RKO (cell line): ENCODE data around the gene UVRAG.

ENCODE experiments used
- DNase-seq: peaks from one replicate; pipeline ENCODE4 v3.0.0-alpha.2; 2016; ENCODE audit warnings: low spot score

The UVRAG gene

DNA sequence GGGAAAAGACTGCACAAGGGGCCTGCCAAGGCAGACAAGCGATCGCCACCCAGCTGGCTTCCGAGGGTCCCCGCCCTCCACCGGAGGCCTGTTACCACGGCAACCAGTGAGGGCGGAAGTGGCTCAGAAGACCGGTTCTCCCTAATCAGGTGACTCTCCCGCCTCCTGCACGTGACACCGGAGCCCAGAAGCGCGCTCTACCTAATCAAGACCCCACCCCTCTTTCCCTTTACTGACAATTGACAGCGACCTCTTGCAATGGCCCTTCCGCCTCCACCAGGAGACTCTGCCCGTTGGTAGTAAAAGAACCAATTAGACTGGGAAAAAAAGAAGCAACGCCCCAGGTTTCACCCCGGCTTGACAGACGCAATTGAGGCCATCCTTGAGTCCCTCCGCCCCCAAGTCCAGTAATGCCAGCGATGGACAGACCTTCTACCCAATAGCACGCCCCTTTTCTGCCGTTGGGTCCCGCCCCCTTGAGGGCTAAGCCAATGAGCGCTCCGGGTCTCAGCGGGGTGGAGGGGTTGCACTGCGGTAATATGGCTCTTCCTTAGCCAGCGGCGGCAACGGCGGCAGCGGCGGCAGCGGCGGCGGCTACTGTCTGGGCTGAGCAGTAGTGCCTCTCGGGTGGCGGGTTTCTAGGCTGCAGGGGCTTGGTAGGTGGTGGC is at the start of gene UVRAG:
UVRAG (plus strand) TSS at position 534 of the 668 bp plus-strand sequence. CDS start 198 bp downstream, outside the sequence.
- DNase-seq, result peak; percentile 98

DNA sequence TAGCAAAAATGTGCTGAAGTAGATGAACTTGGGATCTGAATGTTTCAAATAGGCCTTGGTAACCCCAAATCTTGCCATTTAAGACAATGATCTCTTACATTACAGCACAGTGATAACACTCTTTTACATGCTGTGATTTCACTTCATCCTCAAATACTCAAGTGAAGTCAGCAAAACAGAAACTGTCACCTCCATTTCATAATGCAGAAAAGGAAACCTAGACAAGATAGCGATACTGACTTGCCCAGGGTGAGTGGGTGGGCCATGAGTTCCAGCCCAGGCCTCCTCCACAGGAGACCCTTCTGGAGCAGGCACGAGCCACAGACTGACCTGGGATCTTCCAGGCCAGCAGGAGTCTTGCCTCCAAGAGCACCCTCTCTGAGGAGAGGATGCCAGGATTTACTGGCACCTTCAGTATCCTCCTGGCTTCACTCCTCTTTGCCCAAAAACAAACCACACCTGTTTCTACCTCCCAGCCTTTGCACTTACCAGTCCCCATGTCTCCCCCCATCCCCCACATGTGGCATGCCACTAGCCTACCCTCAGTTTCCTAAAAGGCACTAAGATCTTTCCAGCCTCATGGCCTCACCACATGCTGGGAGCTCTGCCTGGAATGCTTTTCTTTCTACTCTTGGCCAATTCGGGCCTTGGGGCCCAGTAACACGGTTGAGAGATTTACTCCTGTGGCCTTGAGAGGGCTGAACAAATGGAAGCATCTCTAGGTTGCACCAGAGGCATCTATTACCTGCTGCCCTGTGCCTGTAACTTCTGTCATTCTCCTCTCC is 48.4 kb upstream of the UVRAG start:
- DNase-seq, result no peak

DNA sequence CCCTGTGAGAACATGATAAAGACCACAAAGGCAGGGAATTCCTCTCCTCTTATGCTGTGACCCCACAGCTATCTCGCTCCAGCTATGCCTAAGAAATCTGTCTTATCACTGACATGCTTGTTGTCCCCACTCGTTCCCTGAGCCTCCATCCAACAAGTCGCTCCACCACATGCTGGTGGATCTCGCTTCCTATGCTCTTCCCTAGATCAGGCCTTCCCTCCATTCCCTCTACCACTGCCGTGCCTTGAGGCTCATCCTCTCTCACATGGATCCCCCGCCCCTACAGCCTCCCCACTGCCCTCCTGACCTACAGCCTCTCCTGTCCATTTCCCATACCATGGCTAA is 47.8 kb upstream of the UVRAG start:
- DNase-seq, result no peak

DNA sequence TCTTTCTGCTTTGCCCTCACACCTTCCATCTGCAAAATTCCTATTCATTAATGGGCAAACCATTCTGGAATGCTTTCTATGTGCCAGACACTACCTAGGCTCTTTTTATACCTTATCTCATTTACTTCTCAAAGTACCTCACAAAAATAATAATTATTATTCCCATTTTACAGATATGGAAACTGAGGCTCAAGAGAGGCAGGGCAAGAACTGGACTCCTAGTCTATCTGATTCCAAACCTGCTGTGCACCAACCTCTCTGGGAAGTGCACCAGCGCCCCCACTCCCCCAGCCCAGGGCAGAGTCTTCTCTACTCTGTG is 47.3 kb upstream of the UVRAG start:
- no peak for DNase-seq

DNA sequence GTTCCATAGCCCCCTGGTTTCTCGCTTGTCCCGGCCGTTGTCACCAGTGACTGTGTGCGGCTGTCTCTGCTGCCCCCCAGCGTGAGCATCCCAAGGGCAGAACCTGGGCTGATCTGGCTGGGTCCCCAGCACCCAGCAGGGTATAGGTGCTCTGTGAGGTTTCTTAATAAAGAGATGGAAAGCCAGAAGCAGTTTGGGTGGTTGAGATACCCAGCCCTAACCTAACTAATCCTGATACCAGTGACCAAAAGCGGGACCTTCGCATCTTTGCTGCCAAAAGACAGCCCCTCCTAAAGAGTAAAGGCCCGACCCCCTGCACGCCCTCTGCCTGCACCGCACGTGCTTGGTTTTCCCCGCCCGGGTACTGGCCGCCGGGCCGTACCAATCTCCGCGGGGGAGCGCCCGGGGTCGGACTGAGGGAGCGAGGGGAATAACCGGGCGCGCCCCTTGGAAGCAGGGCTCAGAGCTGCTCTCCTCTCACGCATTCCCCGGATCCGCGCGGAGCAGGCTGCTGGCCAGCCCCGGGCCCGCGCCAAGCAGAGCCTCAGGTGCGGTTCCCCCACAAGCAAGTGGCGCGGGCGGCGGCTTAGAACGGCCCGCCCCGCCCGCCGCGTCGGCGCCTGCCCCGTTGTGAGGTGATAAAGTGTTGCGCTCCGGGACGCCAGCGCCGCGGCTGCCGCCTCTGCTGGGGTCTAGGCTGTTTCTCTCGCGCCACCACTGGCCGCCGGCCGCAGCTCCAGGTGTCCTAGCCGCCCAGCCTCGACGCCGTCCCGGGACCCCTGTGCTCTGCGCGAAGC is 46.7 kb upstream of the UVRAG start, which contains the start of gene DGAT2:
DGAT2 (plus strand) TSS at position 667 of the 797 bp plus-strand sequence. CDS start 214 bp downstream, outside the sequence.
- DNase-seq, result peak; percentile 83

DNA sequence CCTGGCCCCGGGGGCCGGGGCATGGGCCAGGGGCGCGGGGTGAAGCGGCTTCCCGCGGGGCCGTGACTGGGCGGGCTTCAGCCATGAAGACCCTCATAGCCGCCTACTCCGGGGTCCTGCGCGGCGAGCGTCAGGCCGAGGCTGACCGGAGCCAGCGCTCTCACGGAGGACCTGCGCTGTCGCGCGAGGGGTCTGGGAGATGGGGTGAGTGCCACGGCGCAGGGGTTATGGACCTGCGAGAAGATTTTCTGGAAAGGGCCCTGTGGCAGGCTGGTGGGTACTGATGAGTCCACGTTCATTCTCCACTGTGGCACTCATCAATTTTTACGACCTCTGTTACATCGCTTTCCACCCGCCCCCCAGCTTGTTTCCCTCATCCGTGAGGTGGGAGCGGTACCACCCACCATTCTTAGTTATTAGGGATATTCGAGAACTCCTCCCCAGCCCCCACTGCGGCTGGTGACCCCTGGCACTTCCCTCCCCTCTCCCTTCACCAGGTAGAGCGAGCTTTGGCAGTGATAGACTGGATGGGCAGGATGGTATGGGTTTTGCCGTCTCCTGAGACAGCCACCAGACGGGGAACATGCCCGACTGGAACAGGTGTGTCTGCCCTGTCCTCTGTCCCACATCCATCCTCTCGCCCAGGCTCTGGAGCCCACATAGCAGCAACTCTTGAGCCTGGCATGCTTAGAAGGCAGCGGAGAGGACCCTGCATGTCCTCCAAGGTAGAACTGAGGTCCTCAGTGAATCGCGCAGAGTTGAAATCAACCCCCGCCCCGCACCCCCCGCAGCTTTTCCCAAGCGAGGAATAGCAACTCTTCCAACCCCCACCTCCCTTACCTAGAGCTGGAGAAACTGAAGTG is 45.9 kb upstream of the UVRAG start:
- peak; percentile 8 for DNase-seq

DNA sequence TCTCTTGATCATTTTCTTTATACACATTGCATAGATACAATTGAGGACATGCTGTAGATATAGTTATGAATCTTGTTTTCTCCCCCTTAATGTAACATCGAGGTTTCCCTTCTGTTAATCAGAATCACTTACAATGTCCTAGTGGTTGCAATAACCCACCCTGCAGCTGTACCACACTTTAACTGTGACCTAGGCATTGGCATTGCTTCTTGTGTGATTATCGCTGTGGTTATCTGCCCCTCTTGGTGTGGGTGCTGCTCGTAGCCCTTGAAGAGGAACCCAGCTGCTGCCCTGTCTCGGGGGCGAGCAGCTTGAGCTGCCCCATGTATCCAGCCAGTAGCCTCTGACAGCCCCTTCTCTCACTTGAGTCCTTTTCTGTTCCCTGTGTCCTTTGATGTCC is 44.9 kb upstream of the UVRAG start:
- no peak for DNase-seq

DNA sequence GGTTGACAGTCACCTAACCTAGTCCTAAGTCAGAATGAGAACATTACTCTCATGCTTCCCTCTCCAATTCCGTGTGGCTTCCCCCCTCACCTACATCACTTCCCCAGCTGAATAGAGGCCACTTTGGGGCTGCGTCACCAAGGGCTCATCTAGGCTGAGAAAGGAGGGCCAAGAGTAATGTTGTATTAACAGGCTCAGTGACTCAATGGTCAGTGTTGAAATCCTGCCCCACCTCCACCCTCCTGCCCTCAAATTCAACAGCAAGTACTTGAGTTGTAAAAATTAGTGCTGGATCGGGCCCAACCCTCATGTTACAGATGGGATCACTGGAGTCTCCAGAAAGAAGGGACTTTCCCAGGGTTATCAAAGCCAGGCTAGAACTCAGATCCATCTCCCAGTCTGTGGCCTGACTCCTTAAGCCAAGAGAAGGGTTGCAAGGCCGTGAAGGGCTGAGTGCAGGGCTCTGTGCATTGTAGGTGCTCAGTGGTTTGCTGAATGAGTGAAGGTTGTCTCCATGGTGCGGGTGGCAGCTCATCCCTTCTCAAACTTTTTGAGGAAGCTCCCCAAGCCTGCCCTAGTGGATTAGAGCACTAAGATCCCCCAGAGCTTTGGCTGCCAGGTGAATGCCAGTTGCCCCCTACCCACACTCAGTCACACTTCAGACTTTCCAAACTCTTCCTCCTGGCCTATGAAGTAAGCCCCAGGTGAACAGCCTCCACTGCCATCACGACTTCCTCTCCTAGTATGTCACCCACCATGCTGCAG is 43.2 kb upstream of the UVRAG start:
- DNase-seq, result no peak

DNA sequence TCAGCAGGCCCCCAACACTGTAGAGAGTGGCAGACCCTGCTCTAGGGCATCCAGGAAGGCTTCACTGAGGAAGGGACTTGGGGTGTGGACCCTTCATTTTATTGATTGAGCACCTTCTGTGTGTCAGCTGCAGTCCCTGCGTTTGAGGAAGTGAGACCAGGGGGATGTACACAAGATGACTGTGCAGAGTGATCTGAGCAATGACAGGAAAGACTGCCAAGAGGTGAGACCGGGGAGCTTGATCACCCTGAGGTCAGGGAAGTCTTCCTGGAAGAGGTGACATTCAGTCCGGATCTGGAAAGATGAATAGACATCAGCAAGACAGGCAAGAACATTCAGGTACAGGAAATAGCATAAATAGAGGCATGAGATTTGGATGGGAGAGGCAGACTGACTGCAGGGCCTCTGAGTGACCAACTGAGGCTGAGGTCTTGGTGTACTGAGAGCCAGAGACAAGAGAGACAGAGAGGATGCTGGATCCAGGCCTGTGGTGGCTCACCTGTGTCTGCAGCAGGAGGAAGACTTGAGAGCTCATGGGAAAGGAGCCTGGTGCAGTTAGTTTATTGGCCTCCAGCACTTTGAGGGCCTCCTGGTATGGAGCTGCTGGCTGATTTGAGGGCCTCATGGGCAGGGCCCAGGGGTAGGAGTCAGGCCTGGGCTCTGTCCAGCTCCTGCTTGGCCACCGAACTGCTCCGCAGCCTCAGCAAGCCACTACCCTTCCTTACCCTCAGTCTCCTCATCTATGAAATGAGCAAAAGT is 41.2 kb upstream of the UVRAG start:
- DNase-seq, result no peak

DNA sequence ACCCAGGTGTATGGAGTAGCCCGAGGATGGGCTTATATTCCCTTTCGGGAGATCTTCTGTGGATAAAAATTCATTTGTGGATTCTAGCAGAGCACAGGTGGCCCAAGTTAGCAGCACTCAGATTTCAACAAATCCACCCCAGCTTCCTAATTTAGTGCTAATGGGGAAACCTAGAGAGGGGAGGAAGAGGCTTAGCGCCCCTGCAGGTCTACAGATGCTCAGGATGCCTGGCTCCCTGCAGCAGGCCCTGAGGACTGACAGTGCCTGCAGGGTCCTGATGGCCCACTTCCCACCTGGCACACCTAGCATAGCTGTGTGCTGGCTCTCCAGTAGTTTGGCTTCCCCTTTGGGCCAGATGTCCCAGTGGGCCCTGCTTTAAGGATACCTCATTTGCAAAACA is 40.0 kb upstream of the UVRAG start:
- no peak for DNase-seq

DNA sequence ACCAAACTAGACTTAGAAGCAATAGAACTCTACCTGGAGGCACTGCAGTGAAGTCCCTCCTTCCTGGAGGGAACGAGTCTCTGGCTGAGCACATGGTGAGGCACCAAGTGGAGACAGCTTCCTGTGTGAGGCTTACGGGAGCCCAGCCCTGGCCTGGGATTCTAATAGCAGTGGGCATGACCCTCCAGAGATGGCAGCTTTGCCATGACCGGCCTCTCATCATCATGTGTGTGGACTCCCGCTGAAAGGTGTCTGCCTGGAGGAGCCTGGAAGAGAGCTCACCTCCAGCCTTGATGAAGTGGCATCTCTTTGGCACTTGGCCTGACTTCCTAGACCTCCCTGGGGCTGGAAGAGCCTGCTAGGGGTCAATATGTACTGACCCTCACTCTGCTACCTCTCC is 38.5 kb upstream of the UVRAG start:
- DNase-seq, result no peak

DNA sequence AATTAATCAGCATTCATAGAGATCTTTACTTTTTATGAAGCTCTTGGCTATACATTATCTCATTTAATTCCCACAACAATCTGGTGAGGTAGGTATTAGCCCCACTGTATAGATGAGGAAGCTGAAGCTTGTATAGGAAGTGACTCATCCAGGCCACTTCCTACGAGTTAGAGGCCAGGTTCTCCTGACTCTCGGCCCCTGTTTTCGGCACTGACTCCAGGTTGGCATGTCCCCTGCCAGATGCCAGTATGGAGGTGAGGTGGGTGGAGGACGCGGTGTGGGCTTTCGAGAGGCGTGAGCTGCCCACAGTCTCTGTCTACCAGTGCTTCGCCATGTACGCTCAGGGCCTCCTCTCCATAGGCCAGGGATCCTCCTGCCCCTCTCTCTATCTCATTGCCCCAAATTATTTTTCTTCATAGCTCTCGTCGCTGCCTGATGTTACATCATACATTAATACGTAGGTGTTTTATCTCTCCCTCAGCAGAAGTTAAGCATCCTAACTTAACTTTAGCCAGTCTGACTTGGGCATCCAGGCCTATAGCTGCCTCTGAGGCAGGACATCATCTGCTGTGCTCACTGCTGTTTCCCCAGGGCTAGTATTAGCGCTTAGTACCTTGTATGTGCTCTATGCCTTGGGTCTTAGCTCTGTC is 37.4 kb upstream of the UVRAG start:
- DNase-seq, result peak; percentile 8

DNA sequence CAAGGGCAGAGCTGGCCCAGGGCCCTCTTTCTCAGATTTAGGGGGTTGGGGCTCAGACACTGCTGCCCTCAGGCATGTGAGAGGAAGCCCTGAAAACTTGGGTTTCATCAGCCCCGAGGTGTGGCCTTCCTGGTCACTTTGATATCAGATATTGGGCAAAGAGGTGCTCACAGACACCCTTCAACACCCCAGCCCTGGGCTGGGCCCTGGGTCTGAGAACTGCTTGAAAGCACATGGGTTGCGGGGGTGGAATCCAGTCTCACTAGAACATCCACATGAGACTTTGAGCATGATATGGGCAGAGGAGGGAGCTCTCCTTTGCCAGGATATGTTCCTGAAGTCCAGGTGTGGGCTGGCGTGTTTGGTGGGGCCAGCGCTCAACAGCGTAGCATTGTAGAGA is 36.0 kb upstream of the UVRAG start:
- DNase-seq, result no peak

DNA sequence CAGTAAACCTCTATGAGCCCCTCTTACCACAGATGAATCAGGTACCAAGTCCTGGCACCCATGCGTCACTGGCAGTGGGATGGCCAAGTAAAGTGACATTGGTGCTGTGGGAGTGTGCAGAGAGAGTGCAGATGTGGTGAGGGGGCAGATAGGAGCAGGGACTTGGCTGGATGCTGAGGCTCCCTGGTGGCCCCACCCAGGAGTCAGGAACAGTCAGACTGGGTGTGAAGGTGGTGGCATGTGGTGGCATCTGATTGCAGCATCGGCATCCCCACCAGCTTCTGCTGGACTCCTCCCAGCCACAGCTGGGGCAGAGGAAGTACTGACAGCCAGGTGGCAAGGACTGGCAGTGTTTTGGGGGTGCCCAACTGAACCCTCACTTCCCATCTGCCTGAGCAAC is 35.0 kb upstream of the UVRAG start:
- DNase-seq, result no peak

DNA sequence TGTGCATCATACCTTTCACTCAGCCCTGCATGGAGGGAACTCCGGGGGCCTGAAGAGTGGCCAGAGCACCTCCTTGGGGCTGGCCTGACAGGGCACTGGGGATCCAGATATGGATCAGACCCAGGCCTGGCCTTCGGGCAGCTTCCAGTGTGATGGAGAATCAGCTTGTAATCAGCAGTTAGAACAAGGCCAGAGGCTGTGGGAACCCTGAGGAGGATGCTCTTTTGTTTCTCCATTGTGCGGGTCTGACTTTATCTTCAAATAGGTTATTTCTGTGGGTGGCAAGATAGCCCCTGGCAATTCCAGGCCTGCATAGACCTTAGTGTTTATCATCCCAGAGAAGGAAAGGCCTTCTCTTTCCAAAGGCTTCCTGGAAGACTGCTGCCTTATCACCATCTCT is 34.1 kb upstream of the UVRAG start:
- DNase-seq, result no peak

DNA sequence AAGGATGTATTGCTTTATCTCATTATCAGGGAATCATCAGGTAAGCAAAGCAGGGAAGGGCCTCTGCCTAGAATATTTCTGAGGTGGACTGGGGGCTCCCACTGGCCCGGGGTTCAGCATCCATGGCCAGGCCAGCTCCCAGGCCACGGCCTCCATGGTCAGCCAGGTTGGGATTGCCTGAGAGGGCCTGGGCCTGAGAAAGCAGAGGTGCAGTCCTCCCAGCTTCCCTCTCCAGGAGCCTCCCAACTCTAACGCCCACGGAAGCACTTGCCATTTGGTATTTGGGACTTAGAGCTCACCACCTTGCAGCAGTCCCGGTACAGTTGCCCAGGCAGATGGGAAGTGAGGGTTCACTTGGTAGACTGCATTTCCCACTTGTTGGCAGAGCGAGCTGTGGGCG is 33.7 kb upstream of the UVRAG start:
- no peak for DNase-seq

DNA sequence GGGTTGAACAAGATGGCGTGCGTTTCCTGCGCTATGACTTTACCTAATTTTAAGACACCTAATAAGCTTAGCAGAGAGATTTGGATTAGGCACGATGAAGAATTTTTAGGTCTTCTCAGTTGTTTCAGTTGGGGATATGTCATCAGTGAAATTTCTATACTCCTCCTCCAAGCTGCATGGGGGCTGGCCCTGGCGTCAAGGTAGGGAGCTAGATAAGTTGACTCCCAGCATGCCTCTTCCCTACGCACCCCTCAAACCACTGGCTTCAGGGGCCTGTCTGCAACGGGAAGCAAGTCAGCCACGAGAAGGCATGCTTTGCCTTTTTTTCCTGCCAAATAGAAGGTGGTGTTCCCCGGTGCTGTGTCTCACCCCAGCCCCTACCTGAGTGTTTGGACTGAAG is 33.2 kb upstream of the UVRAG start:
- DNase-seq, result no peak

DNA sequence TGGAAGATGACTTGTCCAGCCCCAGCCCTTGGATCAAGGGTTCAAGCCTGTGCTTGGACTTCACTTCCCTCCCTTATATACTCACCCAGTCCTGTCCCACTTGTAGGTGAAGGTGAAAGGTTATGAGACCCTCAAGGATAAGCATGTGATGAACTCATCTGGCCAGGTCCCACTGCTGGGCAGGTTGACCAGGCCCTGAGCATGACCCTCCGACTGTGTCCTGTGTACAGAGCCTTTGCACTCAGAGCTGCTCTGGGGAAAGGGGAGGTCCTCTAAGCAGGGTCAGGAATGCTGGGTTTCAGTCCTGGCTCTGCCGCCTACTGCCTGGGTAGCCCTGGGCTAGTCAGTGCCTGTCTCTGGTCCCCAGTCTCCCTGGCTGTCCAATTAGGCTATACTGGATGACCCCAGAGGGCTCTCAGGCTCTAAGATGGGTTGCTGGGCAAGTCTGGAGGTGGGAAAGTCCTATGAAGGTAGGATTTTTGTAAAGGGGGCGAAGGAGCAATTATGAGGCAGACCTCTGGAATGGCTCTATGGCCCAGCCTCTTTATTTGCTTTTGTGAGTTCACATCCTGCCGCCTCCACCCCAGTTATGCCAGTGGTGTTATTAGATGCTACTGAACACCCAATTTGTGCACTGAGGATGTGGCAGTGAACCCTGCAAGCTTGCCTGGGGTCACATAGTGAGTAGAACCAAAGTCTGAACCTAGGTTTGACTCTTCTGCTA is 32.3 kb upstream of the UVRAG start:
- no peak for DNase-seq

DNA sequence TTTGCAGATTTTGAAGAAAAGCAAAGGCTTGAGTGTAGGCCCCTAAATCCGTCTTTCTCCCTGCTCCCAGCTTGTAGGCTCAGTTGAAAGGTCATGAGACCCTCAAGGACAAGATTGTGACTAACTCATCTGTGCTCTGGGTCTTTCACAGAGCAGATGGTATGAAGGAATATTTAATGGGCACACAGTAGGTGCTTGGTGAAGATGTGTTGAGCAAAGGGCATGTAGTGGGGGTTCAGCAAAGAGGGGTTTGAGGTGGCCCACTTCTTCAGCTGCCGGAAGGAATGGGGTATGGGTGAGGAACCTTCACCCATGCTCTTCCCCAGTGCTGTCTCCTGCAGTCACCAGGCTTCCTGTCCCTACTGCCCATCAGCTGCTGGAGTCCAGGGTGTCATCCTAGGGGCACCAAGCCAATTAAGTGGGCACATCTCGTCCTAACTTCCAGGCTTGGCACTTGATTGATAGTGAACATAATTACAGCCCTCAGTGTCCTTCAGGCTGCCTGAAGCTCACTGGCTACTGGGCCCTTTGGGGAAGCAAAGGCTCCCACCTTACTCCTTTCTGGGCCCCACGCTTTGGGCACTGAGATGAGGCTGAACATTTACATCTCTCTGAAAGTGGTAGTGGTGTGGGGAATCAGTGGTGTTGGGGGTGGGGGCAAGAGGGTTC is 31.5 kb upstream of the UVRAG start:
- DNase-seq, result no peak
